Mucosa of descending colon (tissue), 3 donors: ENCODE results near the gene PDE4D. TPM values are rescaled to one million over a fixed set of nuclear protein-coding genes. Genes with fewer than 3 reads are reported as not detected.
"Not testable (repeated sequence)": the region's sequence is repeated elsewhere in the genome, so short reads cannot be mapped to it uniquely, and the experiment has no call there.

ENCODE experiments used
- ATAC-seq: fragments of 200-7000 bp; cut with Tn5 transposase; one replicate; pipeline ENCODE4 v1.9.1; 2020; ENCODE audit warnings: mild to moderate bottlenecking, moderate library complexity
- DNase-seq, 3 donors: peaks; one replicate each; pipeline ENCODE4 v3.0.0-alpha.2; 2020
- H3K36me3 ChIP-seq: fragments of 200-600 bp; one replicate; pipeline ENCODE4 v1.8.0; 2021; ENCODE audit warnings: low read depth, mild to moderate bottlenecking
- H3K4me1 ChIP-seq: fragments of 200-600 bp; one replicate; pipeline ENCODE4 v1.8.0; 2021; ENCODE audit warnings: low read depth, mild to moderate bottlenecking
- H3K4me3 ChIP-seq: fragments of 200-600 bp; one replicate; pipeline ENCODE4 v1.8.0; 2021; ENCODE audit warnings: mild to moderate bottlenecking
- H3K9me3 ChIP-seq: fragments of 200-600 bp; one replicate; pipeline ENCODE4 v1.8.0; 2021; ENCODE audit warnings: mild to moderate bottlenecking
- intact Hi-C, 2 donors: fragments of 100-400 bp; cut with DNase I in 1 of 2; cut with micrococcal nuclease in 1 of 2; formaldehyde crosslinking; loops; one replicate each; pipeline versions ENCODE4 v1.11.0 to v1.11.1; 2022; cut with DNase I, micrococcal nuclease
- total RNA-seq, 3 donors: library from RNA; stranded (reverse); fragmentation: NEBNext Ultra II Directional in 2 of 3; extraction: Animal tissue kit (Norgen Biotek cat#: 25700) in 2 of 3; gene quantifications; one replicate each; pipeline versions ENCODE4 v1.2.1 to v1.2.4, GENCODE V29; 2021 to 2023
- TF ChIP-seq, protein P1 (sequence below): fragments of 200-600 bp; IDR thresholded peaks from one replicate; pipeline ENCODE4 v1.8.0; 2022; ENCODE audit warnings: antibody characterized with exemption, mild to moderate bottlenecking
- donor health status: DM: no; HTN: no; CAD: no; lungs with moderate emphysema.
- donor health status: DM: no; HTN: no; CAD: no.
- donor health status: DM: no; HTN: yes; CAD: no.

Gene PDE4D
- total RNA-seq, 3 donors from 2014 or later: 37.9 to 137 (median 100) TPM

DNA sequence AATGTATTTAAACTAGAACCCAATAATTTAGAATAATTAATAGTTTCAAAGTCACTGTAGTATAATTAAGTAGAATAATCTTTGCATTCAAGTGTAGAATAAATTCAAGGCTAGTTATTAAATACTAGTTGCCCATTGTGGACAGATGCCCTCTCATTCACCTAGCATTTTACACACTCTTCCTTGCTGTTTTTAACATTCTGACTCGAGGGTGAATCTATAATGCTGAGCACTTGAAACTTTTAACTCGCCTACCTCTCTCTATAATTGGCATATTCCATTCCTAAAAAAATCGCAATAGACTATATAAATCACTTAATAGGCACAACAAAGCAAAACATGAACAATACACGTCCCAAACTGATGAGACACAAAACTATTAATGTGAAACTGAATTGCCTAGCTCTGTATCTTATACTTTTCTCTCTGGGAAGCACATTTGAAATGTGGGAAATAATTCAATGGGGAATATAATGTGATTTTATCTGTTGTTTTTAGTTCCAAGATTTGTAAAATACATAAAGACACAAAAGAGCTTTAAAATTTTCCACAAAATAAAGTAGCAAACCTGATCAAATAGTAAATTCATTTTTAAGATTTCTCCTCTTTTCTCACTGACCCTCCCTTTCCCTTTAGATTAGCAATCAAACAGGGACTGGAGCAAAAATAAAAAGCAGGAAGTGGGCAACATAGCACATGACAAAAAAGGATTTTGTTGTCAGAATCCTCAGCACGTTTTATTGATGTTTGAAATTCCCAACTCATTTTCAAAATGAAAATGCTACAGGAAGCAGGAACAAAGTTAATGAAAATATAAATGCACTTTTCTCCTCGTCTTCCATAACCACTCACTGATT lies 295.6 kb downstream of the PDE4D start:
- Histone ChIP-seq H3K9me3 (no peaks in the 10 kb centered on the region), H3K4me1 (no peaks in the 10 kb centered on the region), H3K36me3 (no peaks in the 10 kb centered on the region), H3K4me3 (no peak overlapping the region)
- intact Hi-C loops: no loop called here
- DNase-seq (no peak), ATAC-seq (no peak)
- TF ChIP-seq, protein P1, sequence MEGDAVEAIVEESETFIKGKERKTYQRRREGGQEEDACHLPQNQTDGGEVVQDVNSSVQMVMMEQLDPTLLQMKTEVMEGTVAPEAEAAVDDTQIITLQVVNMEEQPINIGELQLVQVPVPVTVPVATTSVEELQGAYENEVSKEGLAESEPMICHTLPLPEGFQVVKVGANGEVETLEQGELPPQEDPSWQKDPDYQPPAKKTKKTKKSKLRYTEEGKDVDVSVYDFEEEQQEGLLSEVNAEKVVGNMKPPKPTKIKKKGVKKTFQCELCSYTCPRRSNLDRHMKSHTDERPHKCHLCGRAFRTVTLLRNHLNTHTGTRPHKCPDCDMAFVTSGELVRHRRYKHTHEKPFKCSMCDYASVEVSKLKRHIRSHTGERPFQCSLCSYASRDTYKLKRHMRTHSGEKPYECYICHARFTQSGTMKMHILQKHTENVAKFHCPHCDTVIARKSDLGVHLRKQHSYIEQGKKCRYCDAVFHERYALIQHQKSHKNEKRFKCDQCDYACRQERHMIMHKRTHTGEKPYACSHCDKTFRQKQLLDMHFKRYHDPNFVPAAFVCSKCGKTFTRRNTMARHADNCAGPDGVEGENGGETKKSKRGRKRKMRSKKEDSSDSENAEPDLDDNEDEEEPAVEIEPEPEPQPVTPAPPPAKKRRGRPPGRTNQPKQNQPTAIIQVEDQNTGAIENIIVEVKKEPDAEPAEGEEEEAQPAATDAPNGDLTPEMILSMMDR: no peak

DNA sequence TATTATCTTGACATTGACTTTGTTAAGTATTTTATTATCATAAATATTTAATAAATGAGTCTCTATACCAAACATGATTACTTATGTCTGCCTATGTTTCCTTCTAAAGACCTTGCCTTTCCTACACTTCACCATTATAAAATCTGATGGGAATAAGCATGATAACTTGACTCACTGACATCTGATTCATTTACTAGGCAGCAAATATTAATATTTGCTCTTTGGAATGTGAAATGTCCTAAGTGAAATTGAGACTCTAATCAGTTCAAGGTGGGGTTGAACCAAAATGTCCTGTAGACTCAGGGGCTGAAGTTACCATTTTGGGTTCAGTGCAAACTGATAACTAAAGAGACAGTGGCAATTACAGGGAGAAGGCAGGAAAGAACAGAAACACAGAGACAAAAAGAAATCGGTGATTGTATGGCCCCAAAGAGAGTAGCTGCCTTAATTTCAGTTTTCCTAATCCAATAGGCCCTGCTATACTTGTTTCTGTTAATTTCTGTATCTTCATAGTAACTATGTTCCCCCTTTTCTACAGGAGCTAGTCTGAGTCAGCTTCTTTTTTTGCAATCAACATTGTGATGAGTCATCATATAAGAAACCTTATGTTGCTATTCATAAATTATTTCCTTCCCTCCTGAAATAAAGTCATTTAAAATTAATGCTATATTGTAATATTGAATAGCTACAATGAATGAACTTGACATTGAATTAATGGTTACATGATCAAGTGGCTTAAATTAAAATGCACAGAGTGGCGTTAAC lies 296.8 kb downstream of the PDE4D start:
- no peaks in the 10 kb centered on the region for H3K9me3 ChIP-seq
- H3K4me1 ChIP-seq: no peaks in the 10 kb centered on the region
- intact Hi-C loops: no loop called here
- no peak for DNase-seq
- no peak overlapping the region for H3K4me3 ChIP-seq
- ATAC-seq: peak; percentile 14
- no peaks in the 10 kb centered on the region for H3K36me3 ChIP-seq
- TF ChIP-seq, protein P1: no peak

DNA sequence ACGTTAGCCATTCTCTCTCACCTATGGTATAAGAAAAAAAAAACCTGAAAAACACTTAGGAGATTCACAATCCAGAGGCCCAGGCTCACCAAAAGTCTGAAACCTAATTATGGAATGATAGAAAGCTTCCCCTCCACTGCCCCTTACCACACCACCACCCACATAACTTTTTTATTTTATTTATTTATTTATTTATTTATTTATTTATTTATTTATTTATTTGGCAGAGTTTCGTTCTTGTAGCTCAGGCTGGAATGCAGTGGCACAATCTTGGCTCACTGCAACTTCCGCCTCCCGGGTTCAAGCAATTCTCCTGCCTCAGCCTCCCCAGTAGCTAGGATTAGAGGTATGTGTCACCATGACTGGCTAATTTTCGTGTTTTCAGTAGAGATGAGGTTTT lies 299.4 kb downstream of the PDE4D start:
- intact Hi-C loops, H3K9me3 ChIP-seq, H3K36me3 ChIP-seq, ATAC-seq, DNase-seq, H3K4me1 ChIP-seq, H3K4me3 ChIP-seq: not testable (repeated sequence)

DNA sequence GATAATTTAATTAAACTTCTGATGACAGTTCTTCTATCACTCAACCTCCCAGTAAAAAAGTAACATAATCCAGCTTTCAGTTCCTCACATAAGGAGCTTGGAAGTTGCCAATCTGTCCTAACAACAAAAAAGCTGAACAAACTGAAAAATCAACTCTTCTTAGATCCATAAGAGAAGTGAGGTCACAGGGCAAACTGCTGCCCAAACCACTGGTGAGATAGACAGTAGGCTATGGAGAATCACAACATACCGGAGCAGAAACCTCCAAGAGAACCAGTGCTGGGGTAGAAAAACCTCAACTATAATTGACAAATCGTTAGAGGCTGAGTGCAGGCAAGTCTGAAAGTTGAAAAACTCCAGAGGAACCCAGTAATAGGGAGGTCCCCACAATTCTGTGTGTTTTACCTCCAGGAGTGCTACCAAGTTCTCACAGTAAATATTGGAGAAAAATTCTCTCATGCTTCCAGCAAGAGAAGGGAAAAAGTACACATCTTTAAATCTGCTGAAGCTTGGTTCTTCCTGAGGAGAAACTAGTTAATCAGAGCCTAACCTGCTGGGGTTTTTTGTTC lies 300.0 kb downstream of the PDE4D start:
- peak in 1 of 3 donors; percentile 12 for DNase-seq
- Histone ChIP-seq H3K36me3 (no peaks in the 10 kb centered on the region), H3K4me3 (no peak overlapping the region), H3K4me1 (peaks cover 5% of the 10 kb centered on the region), H3K9me3 (no peaks in the 10 kb centered on the region)
- TF ChIP-seq, protein P1: no peak
- no peak for ATAC-seq
- intact Hi-C loops: no loop called here

DNA sequence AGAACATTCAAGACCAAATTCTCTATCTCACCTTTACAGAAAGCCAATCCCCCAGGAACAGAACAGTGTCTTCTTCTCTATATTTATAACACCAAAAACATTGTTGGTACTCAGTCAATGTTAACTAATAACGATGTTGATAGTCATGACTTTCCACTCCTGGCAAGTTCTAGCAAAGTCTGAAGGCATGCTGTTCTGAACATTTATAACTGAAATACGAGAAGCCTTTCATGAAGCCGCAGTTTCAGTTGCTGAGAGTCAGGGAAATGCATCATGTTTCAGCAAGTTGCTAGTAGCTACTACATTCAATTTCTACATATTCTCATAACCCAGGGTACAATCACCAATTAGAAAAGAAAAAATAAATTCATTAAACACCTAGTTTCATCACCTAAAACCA lies 301.4 kb downstream of the PDE4D start:
- intact Hi-C loops: no loop called here
- H3K4me3 ChIP-seq: no peak overlapping the region
- H3K4me1 ChIP-seq: peaks cover 11% of the 10 kb centered on the region
- DNase-seq (peak in 1 of 3 donors; percentile 54), ATAC-seq (no peak)
- TF ChIP-seq, protein P1: no peak
- H3K36me3 ChIP-seq: no peaks in the 10 kb centered on the region
- H3K9me3 ChIP-seq: no peaks in the 10 kb centered on the region

DNA sequence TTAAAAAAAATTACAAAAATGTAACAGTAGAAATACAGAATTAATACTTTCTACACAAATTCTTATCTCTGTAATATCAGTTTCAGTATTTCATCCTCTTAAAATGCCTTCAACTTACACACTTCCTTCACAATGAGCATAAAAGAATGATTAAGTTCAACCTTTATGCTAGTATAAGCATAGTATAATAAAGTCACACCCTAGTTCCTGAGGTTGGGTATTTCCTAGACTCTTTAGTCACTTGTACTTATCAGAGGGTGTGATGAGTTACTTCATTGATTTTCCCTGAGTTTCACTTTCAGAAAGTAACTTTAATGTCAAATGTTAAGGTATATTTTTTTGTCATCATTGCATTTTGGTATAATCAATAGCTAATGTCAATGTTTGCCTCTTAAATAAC lies 302.4 kb downstream of the PDE4D start:
- Histone ChIP-seq H3K4me3 (no peak overlapping the region), H3K4me1 (peaks cover 11% of the 10 kb centered on the region), H3K36me3 (no peaks in the 10 kb centered on the region), H3K9me3 (no peaks in the 10 kb centered on the region)
- DNase-seq (no peak), ATAC-seq (peak; percentile 80)
- TF ChIP-seq, protein P1: no peak
- intact Hi-C loops: no loop called here
